ENCODE results near the gene RITA1. TPM values are rescaled to one million over a fixed set of nuclear protein-coding genes. Genes with fewer than 3 reads are reported as not detected.

RITA1 gene
- total RNA-seq, 1 donor from 2014 or later = 15.2 TPM

GRCh38 chr12:113184098-113184899 lies 1.2 kb upstream of the RITA1 start:
- H3K9me3 Mint-ChIP-seq = no peaks in the 10 kb centered on the region
- H3K4me1 Mint-ChIP-seq = peaks cover 14% of the 10 kb centered on the region

GRCh38 chr12:113184900-113185179 lies 681 bp upstream of the RITA1 start:
- Mint-ChIP-seq H3K27ac (peak overlapping the region; percentile 88), H3K4me1 (peaks cover 14% of the 10 kb centered on the region), H3K27me3 (ENCODE audit: low read depth) (no peaks in the 10 kb centered on the region), H3K9me3 (no peaks in the 10 kb centered on the region), H3K36me3 (peaks cover 26% of the 10 kb centered on the region), H3K4me3 (peak overlapping the region; percentile 90)
- DNase-seq (ENCODE audit: low spot score in 2 of 2, unreplicated experiment in 2 of 2) = peak; percentile 77 to 90
- TF ChIP-seq CTCF (IDR thresholded peaks at IDR 0.05; ENCODE audit: unreplicated experiment) = no peak

More at GRCh38 chr12:113184098-113184899, 1.2 kb upstream of the RITA1 start:
- H3K27me3 Mint-ChIP-seq (ENCODE audit: low read depth) = no peaks in the 10 kb centered on the region
- H3K27ac Mint-ChIP-seq = peak overlapping the region; percentile 88
- no peak for DNase-seq (ENCODE audit: low spot score in 2 of 2, unreplicated experiment in 2 of 2)
- peaks cover 29% of the 10 kb centered on the region for H3K36me3 Mint-ChIP-seq
- TF ChIP-seq CTCF (IDR thresholded peaks at IDR 0.05; ENCODE audit: unreplicated experiment) = no peak
- peak overlapping the region; percentile 90 for H3K4me3 Mint-ChIP-seq

GRCh38 chr12:113186033-113186365 lies 478 bp downstream of the RITA1 start:
- Mint-ChIP-seq H3K9me3 (no peaks in the 10 kb centered on the region), H3K4me3 (peak overlapping the region; percentile 90), H3K4me1 (peaks cover 14% of the 10 kb centered on the region), H3K27me3 (ENCODE audit: low read depth) (no peaks in the 10 kb centered on the region), H3K27ac (peak overlapping the region; percentile 88), H3K36me3 (peaks cover 20% of the 10 kb centered on the region)
- no peak for TF ChIP-seq CTCF (IDR thresholded peaks at IDR 0.05; ENCODE audit: unreplicated experiment)
- no peak for DNase-seq (ENCODE audit: low spot score in 2 of 2, unreplicated experiment in 2 of 2)

DNA sequence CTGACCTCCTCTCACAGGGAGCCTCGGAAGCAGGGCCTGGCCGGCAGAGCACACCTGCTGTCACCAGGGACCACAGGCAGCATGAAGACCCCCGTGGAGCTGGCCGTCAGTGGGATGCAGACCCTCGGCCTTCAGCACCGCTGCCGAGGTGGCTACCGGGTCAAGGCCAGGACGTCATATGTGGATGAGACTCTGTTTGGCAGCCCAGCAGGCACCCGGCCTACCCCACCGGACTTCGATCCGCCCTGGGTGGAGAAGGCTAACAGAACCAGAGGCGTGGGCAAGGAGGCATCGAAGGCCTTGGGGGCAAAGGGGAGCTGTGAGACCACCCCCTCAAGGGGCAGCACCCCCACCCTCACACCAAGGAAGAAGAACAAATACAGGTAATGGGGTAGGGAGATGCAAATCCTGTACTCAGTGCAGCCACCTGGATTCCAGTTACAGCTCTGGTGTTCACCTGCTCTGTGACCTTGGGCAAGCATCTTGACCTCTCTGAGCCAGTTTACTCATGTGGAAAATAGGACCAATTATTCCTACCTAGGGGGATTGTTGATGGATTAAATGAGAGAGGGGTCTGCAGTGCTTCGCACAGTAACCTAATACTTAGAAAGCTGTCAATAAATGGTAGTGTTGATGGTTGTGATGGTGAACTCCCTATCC lies 1.3 kb downstream of the RITA1 start:
- Mint-ChIP-seq H3K27me3 (ENCODE audit: low read depth) (no peaks in the 10 kb centered on the region), H3K27ac (peak overlapping the region; percentile 72), H3K4me1 (peaks cover 14% of the 10 kb centered on the region), H3K36me3 (peaks cover 19% of the 10 kb centered on the region), H3K4me3 (peak overlapping the region; percentile 90), H3K9me3 (no peaks in the 10 kb centered on the region)
- DNase-seq (ENCODE audit: low spot score in 2 of 2, unreplicated experiment in 2 of 2) = no peak
- no peak for TF ChIP-seq CTCF (IDR thresholded peaks at IDR 0.05; ENCODE audit: unreplicated experiment)

GRCh38 chr12:113189361-113189760 lies 3.8 kb downstream of the RITA1 start:
- no peaks in the 10 kb centered on the region for H3K27me3 Mint-ChIP-seq (ENCODE audit: low read depth)
- H3K27ac Mint-ChIP-seq = no peak overlapping the region
- no peak for TF ChIP-seq CTCF (IDR thresholded peaks at IDR 0.05; ENCODE audit: unreplicated experiment)
- H3K4me1 Mint-ChIP-seq = peaks cover 21% of the 10 kb centered on the region
- H3K36me3 Mint-ChIP-seq = peaks cover 23% of the 10 kb centered on the region
- no peaks in the 10 kb centered on the region for H3K9me3 Mint-ChIP-seq
- H3K4me3 Mint-ChIP-seq = no peak overlapping the region
- no peak for DNase-seq (ENCODE audit: low spot score in 2 of 2, unreplicated experiment in 2 of 2)

Data from mesothelial cell of epicardium (in vitro differentiated cells).